GM13976 (cell line): ENCODE results near the gene TBC1D30.

ENCODE experiments used
- DNase-seq: peaks from one replicate; pipeline ENCODE4 v3.0.0; 2012; ENCODE audit warnings: low spot score
- in situ Hi-C: fragments of 300-500 bp; cut with MboI; formaldehyde crosslinking; loops from one replicate; pipeline ENCODE4 v1.12.0; 2022; ENCODE audit warnings: low sequenced_read_pairs, mixed read lengths, inconsistent platforms; ENCODE audit not compliant: unreplicated experiment
- TF ChIP-seq, protein P1 (sequence below): IDR thresholded peaks from 2 replicates; pipeline ENCODE4 v1.5.1; 2012; ENCODE audit warnings: borderline replicate concordance, mild to moderate bottlenecking; ENCODE audit not compliant: insufficient read depth; ENCODE audit errors: extremely low read depth, missing control alignments, control extremely low read depth

TBC1D30 gene

DNA sequence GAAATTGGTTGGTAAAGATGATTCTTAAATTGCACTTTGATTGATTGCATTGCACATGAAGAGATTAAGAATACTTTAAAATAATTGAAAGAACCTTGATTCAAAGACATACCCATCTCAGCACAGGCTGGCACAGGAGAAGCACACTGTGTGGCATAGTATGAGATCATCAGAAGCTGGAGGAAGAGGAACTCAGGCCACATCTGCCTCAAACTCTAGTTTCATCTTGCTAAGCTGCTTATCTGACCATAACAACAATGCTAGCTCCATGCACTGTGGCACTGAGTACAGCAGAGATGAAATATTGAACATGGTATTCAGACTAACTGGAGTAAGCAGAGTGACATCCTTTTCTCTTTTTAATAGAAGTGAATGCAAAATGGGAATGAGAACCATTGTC, 99.1 kb downstream of the TBC1D30 start:
- TF ChIP-seq, protein P1, sequence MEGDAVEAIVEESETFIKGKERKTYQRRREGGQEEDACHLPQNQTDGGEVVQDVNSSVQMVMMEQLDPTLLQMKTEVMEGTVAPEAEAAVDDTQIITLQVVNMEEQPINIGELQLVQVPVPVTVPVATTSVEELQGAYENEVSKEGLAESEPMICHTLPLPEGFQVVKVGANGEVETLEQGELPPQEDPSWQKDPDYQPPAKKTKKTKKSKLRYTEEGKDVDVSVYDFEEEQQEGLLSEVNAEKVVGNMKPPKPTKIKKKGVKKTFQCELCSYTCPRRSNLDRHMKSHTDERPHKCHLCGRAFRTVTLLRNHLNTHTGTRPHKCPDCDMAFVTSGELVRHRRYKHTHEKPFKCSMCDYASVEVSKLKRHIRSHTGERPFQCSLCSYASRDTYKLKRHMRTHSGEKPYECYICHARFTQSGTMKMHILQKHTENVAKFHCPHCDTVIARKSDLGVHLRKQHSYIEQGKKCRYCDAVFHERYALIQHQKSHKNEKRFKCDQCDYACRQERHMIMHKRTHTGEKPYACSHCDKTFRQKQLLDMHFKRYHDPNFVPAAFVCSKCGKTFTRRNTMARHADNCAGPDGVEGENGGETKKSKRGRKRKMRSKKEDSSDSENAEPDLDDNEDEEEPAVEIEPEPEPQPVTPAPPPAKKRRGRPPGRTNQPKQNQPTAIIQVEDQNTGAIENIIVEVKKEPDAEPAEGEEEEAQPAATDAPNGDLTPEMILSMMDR: no peak
- in situ Hi-C loops: no loop called here
- no peak for DNase-seq
